Natural killer cell (primary cell): Measurements from ENCODE around the gene MAP2. TPM values are rescaled to one million over a fixed set of nuclear protein-coding genes. Genes with fewer than 3 reads are reported as not detected.

Experiments
- ATAC-seq, 3 donors: fragments of 150-1000 bp in 2 of 3; fragments of 200-7000 bp in 1 of 3; cut with Tn5 transposase; 1 replicate in 1 of 3; 2 replicates in 2 of 3; pipeline ENCODE4 v1.10.0; 2021; ENCODE audit warnings: mild to moderate bottlenecking in 2 of 3, moderate library complexity in 2 of 3
- DNase-seq, 2 donors: peaks; one replicate each; pipeline versions ENCODE4 v3.0.0 to v3.0.0-alpha.2; 2013 to 2021; ENCODE audit warnings: mixed read lengths in 1 of 2
- H3K27ac ChIP-seq: one replicate; pipeline ENCODE4 v1.5.1; 2013; ENCODE audit warnings: mild to moderate bottlenecking, low read length
- H3K27me3 ChIP-seq: one replicate; pipeline ENCODE4 v1.6.1; 2013; ENCODE audit warnings: low read length; ENCODE audit not compliant: control insufficient read depth, insufficient read depth
- H3K36me3 ChIP-seq: one replicate; pipeline ENCODE4 v1.6.1; 2013; ENCODE audit warnings: low read length; ENCODE audit not compliant: control insufficient read depth, insufficient read depth
- H3K4me1 ChIP-seq: one replicate; pipeline ENCODE4 v1.6.1; 2013; ENCODE audit warnings: low read length; ENCODE audit not compliant: control insufficient read depth, insufficient read depth
- H3K4me3 ChIP-seq: one replicate; pipeline ENCODE4 v1.5.1; 2013; ENCODE audit warnings: low read length
- H3K9me3 ChIP-seq: one replicate; pipeline ENCODE4 v1.6.1; 2013; ENCODE audit warnings: low read length; ENCODE audit not compliant: control insufficient read depth, insufficient read depth
- H3K27ac Mint-ChIP-seq, 2 donors: one replicate each; pipeline ENCODE4 v1.8.0; 2022; ENCODE audit warnings: mild to moderate bottlenecking in 2 of 2, mixed read lengths in 2 of 2, moderate library complexity in 1 of 2
- H3K27me3 Mint-ChIP-seq, 2 donors: one replicate each; pipeline ENCODE4 v1.8.0; 2022; ENCODE audit warnings: low read depth in 2 of 2, mixed read lengths in 2 of 2
- H3K36me3 Mint-ChIP-seq: one replicate; pipeline ENCODE4 v1.8.0; 2022; ENCODE audit warnings: mixed read lengths
- H3K4me1 Mint-ChIP-seq, 2 donors: one replicate each; pipeline ENCODE4 v1.8.0; 2022; ENCODE audit warnings: mixed read lengths in 2 of 2
- H3K4me3 Mint-ChIP-seq: one replicate; pipeline ENCODE4 v1.8.0; 2022; ENCODE audit warnings: mild to moderate bottlenecking, moderate library complexity, mixed read lengths
- H3K9me3 Mint-ChIP-seq, 2 donors: one replicate each; pipeline ENCODE4 v1.8.0; 2022; ENCODE audit warnings: mixed read lengths in 2 of 2
- CTCF ChIP-seq: fragments of 200-600 bp; IDR thresholded peaks from one replicate; pipeline ENCODE4 v1.8.0; 2022; ENCODE audit warnings: antibody characterized with exemption
- WGBS: methylation state at CpG from one replicate; pipeline ENCODE4 v1.1.7; 2013; ENCODE audit warnings: missing lambda C conversion rate; ENCODE audit not compliant: insufficient coverage; 5-methylcytosine and 5-hydroxymethylcytosine counted together
- intact Hi-C: fragments of 100-400 bp; cut with micrococcal nuclease; formaldehyde crosslinking; loops from one replicate; pipeline ENCODE4 v1.14.2; 2022
- total RNA-seq, 4 donors: library from RNA; stranded (reverse); fragments of 120-200 nt in 1 of 4; gene quantifications; one replicate each; pipeline versions ENCODE4 v1.2.3 to v1.2.4, GENCODE V29; 2013 to 2022

The MAP2 gene
- total RNA-seq, 3 donors from 2014 or later (not counting 1 experiment from before 2014, with no cell fraction given) = not detected

DNA sequence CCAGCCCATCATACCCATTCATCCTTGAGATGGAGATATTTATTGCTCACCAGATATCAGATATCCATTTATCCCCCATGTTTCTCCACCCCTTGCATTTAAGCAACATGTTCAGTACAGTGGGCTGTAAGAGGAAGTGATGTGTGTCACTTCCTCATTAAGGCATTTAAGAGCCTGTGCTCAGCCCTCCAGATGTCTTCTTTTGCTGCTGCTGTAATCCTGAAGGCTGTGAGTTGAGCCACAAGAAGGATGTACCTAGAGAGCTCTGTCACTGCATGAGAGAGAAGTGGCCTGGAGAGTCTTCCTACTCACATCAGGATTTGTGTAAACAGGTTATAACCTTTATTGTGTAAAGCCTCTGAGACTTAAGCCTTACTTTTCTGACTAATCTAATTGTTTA is 195.9 kb downstream of the MAP2 start:
- Histone ChIP-seq H3K27me3 (no peaks in the 10 kb centered on the region), H3K27ac (no peak overlapping the region), H3K4me3 (no peak overlapping the region), H3K36me3 (no peaks in the 10 kb centered on the region), H3K4me1 (no peaks in the 10 kb centered on the region), H3K9me3 (no peaks in the 10 kb centered on the region)
- H3K4me3 Mint-ChIP-seq = no peak overlapping the region
- no peak for TF ChIP-seq CTCF
- peaks cover 6 to 13% of the 10 kb centered on the region in 2 donors for H3K9me3 Mint-ChIP-seq
- H3K36me3 Mint-ChIP-seq = no peaks in the 10 kb centered on the region
- no peaks in the 10 kb centered on the region for H3K27me3 Mint-ChIP-seq
- no peak for ATAC-seq
- no peak for DNase-seq
- intact Hi-C loops = no loop called here
- H3K27ac Mint-ChIP-seq = no peak overlapping the region
- no peaks in the 10 kb centered on the region for H3K4me1 Mint-ChIP-seq

GRCh38 chr2:209624192-209624938 is 200.5 kb downstream of the MAP2 start:
- intact Hi-C loops = no loop called here
- TF ChIP-seq CTCF = no peak
- H3K27me3 ChIP-seq = no peaks in the 10 kb centered on the region
- no peaks in the 10 kb centered on the region for H3K4me1 Mint-ChIP-seq
- H3K9me3 Mint-ChIP-seq = peaks cover 0 to 6% of the 10 kb centered on the region in 2 donors
- H3K27me3 Mint-ChIP-seq = no peaks in the 10 kb centered on the region
- H3K36me3 ChIP-seq = no peaks in the 10 kb centered on the region
- H3K4me3 Mint-ChIP-seq = no peak overlapping the region
- no peaks in the 10 kb centered on the region for H3K4me1 ChIP-seq
- 83% methylated on average over 3 of the region's 4 CpGs for WGBS
- no peak overlapping the region for H3K27ac Mint-ChIP-seq
- ATAC-seq = no peak
- no peaks in the 10 kb centered on the region for H3K36me3 Mint-ChIP-seq
- H3K27ac ChIP-seq = no peak overlapping the region
- H3K4me3 ChIP-seq = no peak overlapping the region
- no peak for DNase-seq
- no peaks in the 10 kb centered on the region for H3K9me3 ChIP-seq

GRCh38 chr2:209629597-209629996 is 205.8 kb downstream of the MAP2 start:
- Histone ChIP-seq H3K27ac (no peak overlapping the region), H3K27me3 (no peaks in the 10 kb centered on the region), H3K36me3 (no peaks in the 10 kb centered on the region), H3K4me3 (no peak overlapping the region), H3K9me3 (no peaks in the 10 kb centered on the region), H3K4me1 (no peaks in the 10 kb centered on the region)
- Mint-ChIP-seq H3K27ac (no peak overlapping the region), H3K9me3 (peaks cover 8 to 10% of the 10 kb centered on the region in 2 donors), H3K4me3 (no peak overlapping the region), H3K27me3 (no peaks in the 10 kb centered on the region), H3K36me3 (no peaks in the 10 kb centered on the region), H3K4me1 (no peaks in the 10 kb centered on the region)
- TF ChIP-seq CTCF = no peak
- intact Hi-C loops = no loop called here
- no peak for DNase-seq
- ATAC-seq = no peak

- WGBS = 64% methylated on average over 2 of the region's 2 CpGs
- H3K4me1 Mint-ChIP-seq = no peaks in the 10 kb centered on the region
- H3K27me3 ChIP-seq = no peaks in the 10 kb centered on the region
- H3K4me3 Mint-ChIP-seq = no peak overlapping the region
- no peaks in the 10 kb centered on the region for H3K27me3 Mint-ChIP-seq
- H3K36me3 ChIP-seq = no peaks in the 10 kb centered on the region
- intact Hi-C loops = no loop called here
- no peak overlapping the region for H3K4me3 ChIP-seq
- no peak for DNase-seq
- no peaks in the 10 kb centered on the region for H3K36me3 Mint-ChIP-seq
- peaks cover 8 to 10% of the 10 kb centered on the region in 2 donors for H3K9me3 Mint-ChIP-seq
- TF ChIP-seq CTCF = no peak
- no peak for ATAC-seq
- no peaks in the 10 kb centered on the region for H3K9me3 ChIP-seq
- no peaks in the 10 kb centered on the region for H3K4me1 ChIP-seq
- no peak overlapping the region for H3K27ac ChIP-seq
- H3K27ac Mint-ChIP-seq = no peak overlapping the region
Measured at GRCh38 chr2:209633911-209634310, 210.1 kb downstream of the MAP2 start.
